GM10266 (cell line): Measurements from ENCODE around the gene CLTB.

Experiments
- DNase-seq: peaks from one replicate; pipeline ENCODE4 v3.0.0; 2012; ENCODE audit errors: extremely low spot score
- CTCF ChIP-seq: IDR thresholded peaks from 2 replicates; pipeline ENCODE4 v1.5.1; 2012; ENCODE audit warnings: mild to moderate bottlenecking, low read depth; ENCODE audit not compliant: control insufficient read depth, insufficient read depth; ENCODE audit errors: missing control alignments

Gene CLTB

GRCh38 chr5:176366232-176366894 is 50.0 kb downstream of the CLTB start:
- no peak for DNase-seq
- no peak for TF ChIP-seq CTCF

DNA sequence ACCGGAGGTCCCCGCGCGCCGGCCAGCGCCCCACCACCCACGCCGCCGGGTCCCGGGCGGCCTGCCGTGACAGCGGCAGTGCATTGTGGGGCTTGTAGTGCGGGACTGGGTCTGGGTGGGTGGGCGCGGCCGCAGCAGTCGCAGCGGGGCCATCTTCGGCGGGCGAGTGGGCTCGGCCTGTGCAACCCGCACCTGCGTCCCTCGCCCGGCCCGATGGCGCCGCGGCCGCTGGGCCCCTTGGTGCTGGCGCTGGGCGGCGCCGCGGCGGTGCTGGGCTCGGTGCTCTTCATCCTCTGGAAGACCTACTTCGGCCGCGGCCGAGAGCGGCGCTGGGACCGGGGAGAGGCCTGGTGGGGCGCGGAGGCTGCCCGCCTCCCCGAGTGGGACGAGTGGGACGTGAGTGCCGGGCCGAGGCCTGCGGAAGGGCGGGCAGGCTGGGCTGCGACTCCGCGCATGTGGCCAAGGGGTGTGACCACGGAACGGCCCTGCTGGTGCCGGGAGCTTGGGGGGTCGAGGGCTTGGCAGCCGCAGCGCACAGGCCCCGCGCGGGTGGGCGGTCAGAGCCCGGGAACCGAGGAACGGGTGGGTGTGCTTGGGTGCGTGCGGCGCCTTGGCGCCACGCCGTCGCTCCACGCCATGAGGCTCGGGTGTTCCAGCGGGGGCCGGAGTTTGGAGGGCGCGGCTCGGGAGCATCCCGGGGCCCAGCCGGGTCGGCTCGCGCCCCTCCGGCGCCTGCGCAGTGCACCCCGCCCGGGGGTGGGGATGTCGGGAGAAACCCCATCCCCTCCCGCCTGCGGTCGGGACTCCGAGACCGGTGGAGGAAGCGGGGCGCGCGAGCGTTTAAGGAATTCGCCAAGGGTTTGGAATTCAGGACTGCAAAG is 50.7 kb downstream of the CLTB start, which contains the start of gene ARL10:
TSS of gene ARL10 (plus strand) at position 137 of the 881 bp plus-strand sequence. CDS start at position 214, 77 bp downstream.
- no peak for TF ChIP-seq CTCF
- DNase-seq = peak; percentile 86

DNA sequence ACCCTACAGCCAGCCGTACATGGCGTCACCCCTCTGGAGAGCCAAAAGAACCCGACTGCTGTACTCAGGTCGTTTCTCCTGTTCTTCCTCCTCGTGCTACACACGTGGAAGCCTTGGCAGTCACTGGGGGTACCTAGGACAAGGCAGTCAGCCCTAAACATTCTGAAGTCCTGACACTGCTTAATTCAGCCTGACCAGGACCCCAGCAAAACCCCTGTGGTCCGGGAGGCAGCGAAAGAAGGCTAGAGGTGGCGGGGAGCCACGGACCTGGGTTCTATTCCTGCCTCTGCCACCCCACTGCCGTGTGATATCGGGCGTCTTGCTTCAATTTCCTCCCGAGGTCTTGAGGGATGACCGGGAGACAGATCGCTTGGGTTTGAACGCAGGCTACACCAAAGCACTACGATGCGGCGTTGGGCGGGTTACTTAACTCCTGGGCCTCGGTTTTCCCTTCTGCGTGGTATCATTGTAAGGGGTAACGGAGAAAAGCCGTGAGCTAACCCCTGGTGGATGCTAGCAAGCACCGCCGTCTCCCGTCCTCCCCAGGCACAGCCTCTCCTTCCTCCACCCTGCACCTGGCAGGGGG is 51.5 kb downstream of the CLTB start:
- no peak for TF ChIP-seq CTCF

DNA sequence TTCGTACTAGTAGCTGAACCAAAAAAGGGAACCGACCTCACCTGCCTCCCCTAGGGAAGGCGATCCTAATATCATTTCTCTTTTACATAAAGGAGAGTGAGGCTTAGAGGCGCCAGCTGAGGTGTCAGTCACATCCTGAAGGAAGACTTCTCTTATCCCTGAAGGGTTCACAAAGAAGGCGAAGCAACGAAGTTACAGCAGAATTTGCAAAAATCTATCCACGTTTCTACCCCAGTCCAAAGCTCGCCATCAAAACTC is 54.2 kb downstream of the CLTB start:
- no peak for TF ChIP-seq CTCF
- no peak for DNase-seq

More for the DNA sequence above, 51.5 kb downstream of the CLTB start:
- DNase-seq = no peak

DNA sequence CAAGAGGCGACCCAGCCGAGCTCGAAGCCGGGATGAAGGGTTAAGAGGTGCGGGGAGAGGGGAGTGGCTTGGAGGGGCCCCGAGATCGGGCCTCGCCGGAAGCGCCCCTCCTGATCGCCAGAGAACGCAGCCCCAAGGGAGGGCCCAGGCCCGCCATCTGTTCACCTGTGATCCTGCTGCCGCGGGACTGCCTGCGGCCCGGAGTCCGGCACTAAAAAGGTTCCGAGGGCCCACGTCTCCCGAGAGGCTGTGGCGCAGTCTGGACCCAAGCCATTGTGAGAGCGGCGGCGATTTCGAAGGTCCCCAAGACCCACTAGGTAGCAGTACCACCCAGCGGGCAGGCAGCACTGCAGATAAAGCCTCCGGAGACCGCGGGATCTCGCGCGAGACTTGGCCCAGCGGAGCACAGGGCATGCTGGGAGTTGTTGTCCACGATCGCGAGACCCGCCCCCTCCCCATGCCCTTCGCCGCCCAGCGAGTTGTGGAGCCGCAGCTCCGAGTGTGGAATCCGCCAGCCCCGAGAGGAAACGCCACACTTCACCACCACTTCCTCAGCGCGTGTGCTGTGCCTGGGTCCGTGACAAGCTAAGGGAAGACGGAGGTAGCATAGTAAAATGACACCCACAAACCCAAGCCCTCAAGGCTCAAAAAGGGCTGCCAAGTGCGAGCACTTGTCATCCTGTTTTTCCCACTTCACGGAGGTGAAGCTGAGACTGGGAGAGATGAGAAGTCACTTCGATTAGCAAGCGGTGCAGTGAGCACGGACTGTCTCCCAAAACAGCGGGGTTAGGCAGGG is 54.7 kb downstream of the CLTB start, which contains the start of gene KIAA1191:
TSS of gene KIAA1191 (minus strand) at position 328 of the 796 bp plus-strand sequence. CDS start 2,256 bp downstream, outside the sequence.
- DNase-seq = peak; percentile 88
- TF ChIP-seq CTCF = peak; percentile 52

DNA sequence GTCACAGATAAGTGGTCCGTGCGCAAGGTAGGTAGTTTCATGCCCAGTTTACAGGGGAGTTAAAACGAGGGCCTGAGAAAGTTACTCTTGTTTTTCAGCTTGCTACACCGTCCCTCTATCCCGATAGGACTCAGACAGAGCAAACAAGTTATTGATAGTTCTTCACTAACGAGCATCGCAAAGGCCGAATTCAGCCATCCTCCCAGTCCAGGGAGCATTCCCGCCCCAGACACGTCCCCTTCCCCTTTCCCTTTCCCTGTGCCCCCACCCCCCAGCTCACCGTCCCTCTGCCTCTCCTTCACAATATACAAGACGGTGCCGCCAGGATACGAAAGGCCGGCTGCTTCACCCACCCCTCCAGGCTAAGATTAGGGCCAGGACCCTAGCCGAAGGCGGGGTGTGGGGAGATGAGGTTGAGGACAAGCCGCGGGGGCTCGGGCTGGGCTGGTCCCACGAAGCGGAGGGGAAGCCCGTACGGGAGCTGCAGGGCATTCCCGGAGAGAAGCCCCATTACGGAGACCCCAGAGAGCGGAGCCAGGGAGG is 55.4 kb downstream of the CLTB start:
- no peak for DNase-seq
- no peak for TF ChIP-seq CTCF
